HepG2 (cell line): Measurements from ENCODE around the gene ADCY6. TPM values are rescaled to one million over a fixed set of nuclear protein-coding genes. Genes with fewer than 3 reads are reported as not detected.

ENCODE experiments used
- CBX1 ChIP-seq: IDR thresholded peaks from one replicate; pipeline ENCODE4 v1.6.1; 2016; ENCODE audit warnings: antibody characterized with exemption, low read depth
- CERS6 ChIP-seq: sonication (generic); formaldehyde crosslinking; IDR thresholded peaks from 2 replicates; pipeline ENCODE4 v1.5.0; 2020; ENCODE audit warnings: missing genetic modification reagents
- GLI4 ChIP-seq: sonication (generic); formaldehyde crosslinking; IDR thresholded peaks from 2 replicates; pipeline ENCODE4 v1.5.1; 2020; ENCODE audit warnings: missing genetic modification reagents, mild to moderate bottlenecking, moderate library complexity, borderline replicate concordance
- GPBP1L1 ChIP-seq: sonication (generic); formaldehyde crosslinking; IDR thresholded peaks from 2 replicates; pipeline ENCODE4 v1.5.0; 2020; ENCODE audit warnings: mild to moderate bottlenecking, missing genetic modification reagents
- HNF1A ChIP-seq, 2 experiments: sonication (generic) in 1 of 2; formaldehyde crosslinking in 1 of 2; IDR thresholded peaks; 2 replicates each; pipeline versions ENCODE4 v1.4.0 to v1.6.1; 2016 to 2020; ENCODE audit warnings: borderline replicate concordance in 1 of 2, low read depth in 1 of 2, mild to moderate bottlenecking in 1 of 2, missing genetic modification reagents in 1 of 2
- NAIF1 ChIP-seq: sonication (generic); formaldehyde crosslinking; IDR thresholded peaks from 2 replicates; pipeline ENCODE4 v1.5.0; 2020; ENCODE audit warnings: mild to moderate bottlenecking, missing genetic modification reagents, borderline replicate concordance
- PAF1 ChIP-seq: IDR thresholded peaks from 2 replicates; pipeline ENCODE4 v1.6.1; 2016; ENCODE audit warnings: missing genetic modification reagents, missing compliant biosample characterization
- POLR2AphosphoS5 ChIP-seq: IDR thresholded peaks from 2 replicates; pipeline ENCODE4 v1.6.1; 2012; ENCODE audit warnings: low read depth, low read length
- TARDBP ChIP-seq: sonication (generic); formaldehyde crosslinking; IDR thresholded peaks from 2 replicates; pipeline ENCODE4 v1.8.0; 2022; ENCODE audit warnings: mild to moderate bottlenecking, missing genetic modification reagents
- TEAD2 ChIP-seq: sonication (generic); formaldehyde crosslinking; IDR thresholded peaks from 2 replicates; pipeline ENCODE4 v1.9.0; 2021; ENCODE audit warnings: missing genetic modification reagents
- ZFP91 ChIP-seq: sonication (generic); formaldehyde crosslinking; IDR thresholded peaks from 2 replicates; pipeline ENCODE4 v1.9.0; 2022; ENCODE audit warnings: missing genetic modification reagents, mild to moderate bottlenecking, borderline replicate concordance
- ZMAT5 ChIP-seq: sonication (generic); formaldehyde crosslinking; IDR thresholded peaks from 2 replicates; pipeline ENCODE4 v1.5.0; 2020; ENCODE audit warnings: mild to moderate bottlenecking, low read depth, missing genetic modification reagents, borderline replicate concordance
- ZMYM3 ChIP-seq: sonication (generic); formaldehyde crosslinking; IDR thresholded peaks from 2 replicates; pipeline ENCODE4 v1.5.1; 2020; ENCODE audit warnings: mild to moderate bottlenecking, missing genetic modification reagents
- ZNF17 ChIP-seq: sonication (generic); formaldehyde crosslinking; IDR thresholded peaks from 2 replicates; pipeline ENCODE4 v1.5.0; 2020; ENCODE audit warnings: mild to moderate bottlenecking, missing genetic modification reagents
- ZNF556 ChIP-seq: sonication (generic); formaldehyde crosslinking; IDR thresholded peaks from 2 replicates; pipeline ENCODE4 v1.4.0; 2020; ENCODE audit warnings: mild to moderate bottlenecking, missing genetic modification reagents, borderline replicate concordance
- ZNF562 ChIP-seq: sonication (generic); formaldehyde crosslinking; IDR thresholded peaks from 2 replicates; pipeline ENCODE4 v1.8.0; 2022; ENCODE audit warnings: missing genetic modification reagents, borderline replicate concordance
- ZNF607 ChIP-seq: sonication (generic); formaldehyde crosslinking; IDR thresholded peaks from 2 replicates; pipeline ENCODE4 v1.5.1; 2020; ENCODE audit warnings: missing genetic modification reagents, mild to moderate bottlenecking, borderline replicate concordance
- ZNF740 ChIP-seq: sonication (generic); formaldehyde crosslinking; IDR thresholded peaks from 2 replicates; pipeline ENCODE4 v1.4.0; 2020; ENCODE audit warnings: missing genetic modification reagents
- ZNF878 ChIP-seq: sonication (generic); formaldehyde crosslinking; IDR thresholded peaks from 2 replicates; pipeline ENCODE4 v1.8.1; 2023; ENCODE audit warnings: mild to moderate bottlenecking, missing genetic modification reagents, moderate library complexity
- polyA plus RNA-seq, 8 experiments: library from polyadenylated mRNA; depleted of rRNA in 3 of 8; stranded (reverse) in 7 of 8; unstranded in 1 of 8; fragments of >200 nt; fragmentation: Illumina TruSeq in 4 of 8; extraction: Trizol in 4 of 8; gene quantifications; 2 replicates each; pipeline versions ENCODE4 v1.2.1 to v1.2.3, GENCODE V29; 2011 to 2016; ENCODE audit warnings: low read depth in 4 of 8, missing spikeins in 1 of 8, mixed read lengths in 1 of 8; ENCODE audit not compliant: insufficient read depth in 1 of 8
- total RNA-seq, 5 experiments: library from RNA; depleted of rRNA; stranded (reverse); fragments of >200 nt; fragmentation: Illumina TruSeq; extraction: Trizol; gene quantifications; 2 replicates each; pipeline ENCODE4 v1.2.3, GENCODE V29; 2016; ENCODE audit warnings: low read depth in 1 of 5

The ADCY6 gene
- total and polyA plus RNA-seq, 2 of the 13 experiments (the other 11 are each of a cell fraction or from before 2014, with no cell fraction given) = 10.6 to 11.8 TPM

GRCh38 chr12:48716493-48717251 is 72.2 kb downstream of the ADCY6 start, which contains the start of gene CCNT1 (continued):
- TF ChIP-seq ZMAT5 (no peak), GPBP1L1 (no peak), ZNF878 (CRISPR knock-in tag) (peak; percentile 70; the same call in 1 of the 2 replicates), ZMYM3 (CRISPR knock-in tag) (peak; percentile 86), TEAD2 (CRISPR knock-in tag) (no peak; the same call in 1 of the 2 replicates), ZNF556 (CRISPR knock-in tag) (no peak; the same call in 1 of the 2 replicates), HNF1A (IDR thresholded peaks at IDR 0.05; ENCODE audit: low read depth) (no peak; the same call in 1 of the 2 replicates), HNF1A (CRISPR knock-in tag; IDR thresholded peaks at IDR 0.05; ENCODE audit: borderline replicate concordance) (peak; percentile 73), CBX1 (no peak), ZFP91 (peak; percentile 90; the same call in 1 of the 2 replicates), GLI4 (CRISPR knock-in tag) (peak; percentile 16; the same call in 1 of the 2 replicates), ZNF562 (CRISPR knock-in tag) (no peak), CERS6 (CRISPR knock-in tag) (no peak), ZNF740 (CRISPR knock-in tag) (no peak), PAF1 (CRISPR knock-in tag) (no peak), ZNF17 (CRISPR knock-in tag) (no peak), ZNF607 (CRISPR knock-in tag) (peak; percentile 77; the same call in 1 of the 2 replicates), TARDBP (CRISPR knock-in tag) (peak; percentile 86), POLR2AphosphoS5 (peak; percentile 91), NAIF1 (peak; percentile 93)
